Naive thymus-derived CD4-positive, alpha-beta T cell (primary cell): Measurements from ENCODE around the gene AKAP5. TPM values are rescaled to one million over a fixed set of nuclear protein-coding genes. Genes with fewer than 3 reads are reported as not detected.
A peak's percentile ranks its signal among the peaks of the same experiment; 100 is the strongest.
"Not testable (repeated sequence)": the region's sequence is repeated elsewhere in the genome, so short reads cannot be mapped to it uniquely, and the experiment has no call there.

Source experiments
- ATAC-seq: fragments of 150-1000 bp; cut with Tn5 transposase; 2 replicates; pipeline ENCODE4 v1.10.0; 2021; ENCODE audit warnings: mild to moderate bottlenecking, moderate library complexity
- CTCF ChIA-PET: fragments of 350-600 bp; sonication (Branson Sonifier 250); formaldehyde crosslinking; loops from one replicate; lab custom pipeline; 2021; ENCODE audit warnings: antibody characterized with exemption; lab: Charles Lee
- POLR2A ChIA-PET: fragments of 350-600 bp; sonication (Branson Sonifier 250); formaldehyde crosslinking; loops from one replicate; lab custom pipeline; 2021; ENCODE audit warnings: antibody characterized with exemption, inconsistent platforms; lab: Charles Lee
- DNase-seq, 9 donors: peaks; one replicate each; pipeline versions ENCODE4 v3.0.0 to v3.0.0-alpha.2; 2020 to 2022; ENCODE audit warnings: mixed read lengths in 1 of 9
- H3K27ac ChIP-seq: one replicate; pipeline ENCODE4 v1.7.0; 2013; ENCODE audit warnings: mild to moderate bottlenecking, low read depth, low read length, moderate library complexity
- H3K27me3 ChIP-seq, 2 donors: one replicate each; pipeline ENCODE4 v1.7.0; 2013; ENCODE audit warnings: low read length in 2 of 2, mild to moderate bottlenecking in 2 of 2, moderate library complexity in 2 of 2; ENCODE audit not compliant: control insufficient read depth in 2 of 2, insufficient read depth in 2 of 2
- H3K36me3 ChIP-seq, 3 experiments: 1 replicate in 2 of 3; 2 replicates in 1 of 3; pipeline ENCODE4 v1.7.0; 2013; ENCODE audit warnings: low read length in 3 of 3, mild to moderate bottlenecking in 3 of 3, moderate library complexity in 1 of 3; ENCODE audit not compliant: insufficient read depth in 3 of 3, control insufficient read depth in 2 of 3
- H3K4me1 ChIP-seq, 2 donors: one replicate each; pipeline ENCODE4 v1.7.0; 2013; ENCODE audit warnings: low read length in 2 of 2, mild to moderate bottlenecking in 2 of 2, moderate library complexity in 1 of 2; ENCODE audit not compliant: control insufficient read depth in 2 of 2, insufficient read depth in 2 of 2
- H3K4me3 ChIP-seq: 2 replicates; pipeline ENCODE4 v1.7.0; 2013; ENCODE audit warnings: mild to moderate bottlenecking, low read length
- H3K9me3 ChIP-seq, 3 experiments: 1 replicate in 2 of 3; 2 replicates in 1 of 3; pipeline ENCODE4 v1.7.0; 2013; ENCODE audit warnings: low read length in 3 of 3; ENCODE audit not compliant: control insufficient read depth in 2 of 3
- H3K27ac Mint-ChIP-seq, 9 donors: one replicate each; pipeline ENCODE4 v1.8.0; 2020 to 2022; ENCODE audit warnings: mixed read lengths in 9 of 9, mild to moderate bottlenecking in 8 of 9, moderate library complexity in 5 of 9, inconsistent platforms in 2 of 9
- H3K27me3 Mint-ChIP-seq, 5 donors: one replicate each; pipeline ENCODE4 v1.8.0; 2021 to 2022; ENCODE audit warnings: mixed read lengths in 5 of 5, mild to moderate bottlenecking in 1 of 5
- H3K36me3 Mint-ChIP-seq, 5 donors: one replicate each; pipeline ENCODE4 v1.8.0; 2020 to 2022; ENCODE audit warnings: mixed read lengths in 5 of 5, mild to moderate bottlenecking in 3 of 5, inconsistent platforms in 1 of 5
- H3K4me1 Mint-ChIP-seq, 7 donors: one replicate each; pipeline ENCODE4 v1.8.0; 2020 to 2022; ENCODE audit warnings: mixed read lengths in 7 of 7, mild to moderate bottlenecking in 3 of 7, inconsistent platforms in 1 of 7
- H3K4me3 Mint-ChIP-seq, 10 donors: one replicate each; pipeline ENCODE4 v1.8.0; 2020 to 2022; ENCODE audit warnings: mild to moderate bottlenecking in 10 of 10, mixed read lengths in 10 of 10, moderate library complexity in 6 of 10, inconsistent platforms in 2 of 10
- H3K9me3 Mint-ChIP-seq, 11 donors: one replicate each; pipeline ENCODE4 v1.8.0; 2020 to 2022; ENCODE audit warnings: mixed read lengths in 11 of 11, mild to moderate bottlenecking in 4 of 11, inconsistent platforms in 1 of 11, moderate library complexity in 1 of 11
- intact Hi-C, 2 donors: fragments of 100-400 bp; cut with micrococcal nuclease; formaldehyde crosslinking; loops; one replicate each; pipeline ENCODE4 v1.15.1; 2023
- polyA plus RNA-seq, 2 donors: library from polyadenylated mRNA; unstranded; fragments of 300-500 nt; fragmentation: Illumina TruSeq; gene quantifications; one replicate each; pipeline ENCODE4 v1.2.3, GENCODE V29; 2021
- total RNA-seq, 6 experiments: library from RNA in 5 of 6; stranded (reverse) in 5 of 6; gene quantifications; 1 replicate in 5 of 6; 2 replicates in 1 of 6; pipeline ENCODE4 v1.2.3 and lab custom pipeline; 2021 to 2026

Gene AKAP5
- total and polyA plus RNA-seq, 7 experiments from 2014 or later, result 0.03 to 1.7 (median 0.12) TPM; not detected in 1

DNA sequence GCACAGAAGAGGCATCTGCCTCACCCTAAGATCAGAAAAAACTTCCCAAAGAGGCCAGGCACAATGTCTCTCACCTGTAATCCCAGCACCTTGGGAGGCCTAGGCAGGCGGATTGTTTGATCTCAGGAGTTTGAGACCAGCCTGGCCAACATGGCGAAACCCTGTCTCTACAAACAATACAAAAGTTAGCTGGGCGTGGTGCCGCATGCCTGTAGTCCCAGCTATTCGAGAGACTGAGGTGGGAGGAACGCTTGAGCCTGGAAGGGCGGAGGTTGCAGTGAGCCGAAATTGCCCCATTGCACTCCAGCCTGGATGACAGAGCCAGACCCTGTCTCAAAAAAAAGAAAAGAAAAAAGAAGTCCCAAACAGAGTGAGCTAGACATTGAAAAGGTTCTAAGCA is 43.7 kb downstream of the AKAP5 start:
- ChIA-PET POLR2A (interaction anchor here (0.6 to 2.6 kb wide), 7 partner anchors 12 to 565 kb away, joined by 3 to 14 read pairs (median 3); no protein-coding TSS in a partner anchor), CTCF (interaction anchor here (0.6 to 5.5 kb wide), 8 partner anchors 11 to 585 kb away, joined by 3 to 40 read pairs (median 6); no protein-coding TSS in a partner anchor)
- H3K36me3 Mint-ChIP-seq, result peaks cover 0 to 24% (median 0%) of the 10 kb centered on the region in 5 donors
- DNase-seq, result no peak
- no peak for ATAC-seq
- no peak overlapping the region for H3K4me3 ChIP-seq
- peaks cover 47 to 56% of the 10 kb centered on the region in 2 donors for H3K4me1 ChIP-seq
- no peaks in the 10 kb centered on the region for H3K27me3 Mint-ChIP-seq
- peak overlapping the region in 9 of 10 donors; percentile 25 to 100 (median 61) for H3K4me3 Mint-ChIP-seq
- intact Hi-C loops, result no loop called here
- peaks cover 0 to 6% (median 0%) of the 10 kb centered on the region in 11 donors for H3K9me3 Mint-ChIP-seq
- H3K4me1 Mint-ChIP-seq, result peaks cover 67 to 89% (median 83%) of the 10 kb centered on the region in 7 donors
- H3K27ac Mint-ChIP-seq, result peak overlapping the region; percentile 28 to 99 (median 83)
- no peaks in the 10 kb centered on the region for H3K27me3 ChIP-seq
- no peaks in the 10 kb centered on the region for H3K9me3 ChIP-seq
- H3K27ac ChIP-seq, result peak overlapping the region; percentile 1
- H3K36me3 ChIP-seq, result no peaks in the 10 kb centered on the region

DNA sequence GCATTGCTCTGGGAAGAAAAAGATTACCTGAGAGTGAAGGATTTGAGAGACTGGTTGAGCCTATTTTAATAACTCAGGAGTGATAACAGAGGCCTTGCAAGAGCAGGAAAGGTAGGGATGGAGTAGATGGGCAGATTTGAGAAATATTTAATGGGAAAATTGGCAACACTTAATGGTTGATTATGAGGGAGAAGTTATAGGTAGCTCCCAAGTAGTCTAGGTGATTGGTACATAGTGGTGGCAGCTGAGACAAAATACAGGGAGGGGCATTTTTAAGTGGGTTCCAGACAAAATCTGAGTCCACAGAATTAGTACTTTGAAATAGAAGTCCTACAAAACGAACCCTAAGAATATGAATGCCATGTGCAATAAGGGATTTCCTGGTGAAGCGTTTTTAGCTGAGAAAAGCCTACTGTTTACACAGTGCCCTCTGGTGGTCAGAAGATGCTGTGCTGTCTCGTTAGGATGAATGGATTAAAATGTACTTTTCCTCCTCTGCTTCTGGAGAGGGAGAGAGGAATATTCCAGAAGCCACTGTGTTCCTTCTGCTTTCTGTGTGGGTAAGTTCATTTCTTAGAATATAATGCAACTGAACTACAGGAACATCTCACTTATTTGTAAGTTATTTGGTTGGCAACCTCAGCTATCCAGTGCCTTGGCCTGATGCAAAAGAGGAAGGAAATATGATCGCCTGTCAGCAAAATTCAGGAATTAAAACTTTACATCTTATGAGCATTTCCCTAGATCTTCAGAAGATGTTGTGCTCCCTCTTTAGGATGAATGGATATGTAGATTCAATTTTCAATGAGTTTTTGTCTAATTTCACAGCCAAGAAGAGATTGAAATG is 45.7 kb downstream of the AKAP5 start:
- POLR2A ChIA-PET, result interaction anchor here (0.5 to 4.3 kb wide), 12 partner anchors 9 to 167 kb away, joined by 3 to 37 read pairs (median 4); partner anchors contain the start of genes AKAP5 and HSPA2
- H3K4me3 Mint-ChIP-seq, result peak overlapping the region; percentile 18 to 92 (median 65)
- CTCF ChIA-PET, result interaction anchor here (0.6 to 5.5 kb wide), 21 partner anchors 8 to 208 kb away, joined by 3 to 40 read pairs (median 5); partner anchors contain the start of gene AKAP5
- no peaks in the 10 kb centered on the region for H3K27me3 Mint-ChIP-seq
- H3K9me3 Mint-ChIP-seq, result no peaks in the 10 kb centered on the region
- H3K4me1 Mint-ChIP-seq, result peaks cover 60 to 96% (median 90%) of the 10 kb centered on the region in 7 donors
- no peaks in the 10 kb centered on the region for H3K9me3 ChIP-seq
- H3K27me3 ChIP-seq, result no peaks in the 10 kb centered on the region
- DNase-seq (peak in 8 of 9 donors; percentile 50 to 73 (median 68)), ATAC-seq (peak; percentile 87)
- intact Hi-C loops, result loop anchor here (1.0 to 2.0 kb wide), 8 partner anchors 8 to 167 kb away; partner anchors contain the start of genes AKAP5 (in 2 of the 2) and ZBTB25 (in 2 of the 2)
- peak overlapping the region; percentile 64 to 99 (median 91) for H3K27ac Mint-ChIP-seq
- H3K27ac ChIP-seq, result peak overlapping the region; percentile 57
- H3K36me3 Mint-ChIP-seq, result peaks cover 0 to 15% (median 0%) of the 10 kb centered on the region in 5 donors
- no peaks in the 10 kb centered on the region for H3K36me3 ChIP-seq
- H3K4me3 ChIP-seq, result no peak overlapping the region
- H3K4me1 ChIP-seq, result peaks cover 60 to 61% of the 10 kb centered on the region in 2 donors

DNA sequence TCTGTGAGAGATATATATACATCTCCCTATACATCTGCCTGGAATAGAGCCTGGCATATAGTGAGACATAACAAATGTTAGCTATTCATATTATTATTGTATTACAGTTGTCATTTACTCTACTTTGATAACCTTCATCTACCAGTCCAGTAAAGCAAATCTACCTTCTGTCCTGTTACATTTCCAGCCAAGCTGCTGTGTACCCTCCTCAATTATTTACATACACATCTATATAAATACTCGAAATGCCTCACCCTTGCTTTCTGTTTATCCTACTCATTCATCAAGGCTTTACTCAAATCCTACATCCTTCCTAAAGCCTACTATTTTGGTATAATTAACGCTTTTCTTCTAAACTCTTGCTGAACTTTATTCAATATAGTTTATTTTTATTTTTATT is 48.0 kb downstream of the AKAP5 start:
- POLR2A ChIA-PET, result interaction anchor here (1.0 to 4.3 kb wide), 2 partner anchors 8 to 12 kb away, joined by 3 to 37 read pairs; partner anchors contain the start of gene ZBTB1
- ATAC-seq (no peak), DNase-seq (no peak)
- Histone ChIP-seq H3K9me3 (no peaks in the 10 kb centered on the region), H3K4me3 (no peak overlapping the region), H3K27me3 (no peaks in the 10 kb centered on the region), H3K27ac (no peak overlapping the region), H3K4me1 (peaks cover 45 to 57% of the 10 kb centered on the region in 2 donors), H3K36me3 (no peaks in the 10 kb centered on the region)
- CTCF ChIA-PET, result interaction anchor here (1.4 to 5.5 kb wide), 3 partner anchors 20 to 34 kb away, joined by 4 to 33 read pairs (median 4); no protein-coding TSS in a partner anchor
- intact Hi-C loops, result no loop called here
- no peaks in the 10 kb centered on the region for H3K27me3 Mint-ChIP-seq
- no peaks in the 10 kb centered on the region for H3K9me3 Mint-ChIP-seq
- peaks cover 51 to 94% (median 90%) of the 10 kb centered on the region in 7 donors for H3K4me1 Mint-ChIP-seq
- H3K4me3 Mint-ChIP-seq, result no peak overlapping the region
- peaks cover 0 to 5% (median 0%) of the 10 kb centered on the region in 5 donors for H3K36me3 Mint-ChIP-seq
- peak overlapping the region in 1 of 9 donors; percentile 27 for H3K27ac Mint-ChIP-seq

DNA sequence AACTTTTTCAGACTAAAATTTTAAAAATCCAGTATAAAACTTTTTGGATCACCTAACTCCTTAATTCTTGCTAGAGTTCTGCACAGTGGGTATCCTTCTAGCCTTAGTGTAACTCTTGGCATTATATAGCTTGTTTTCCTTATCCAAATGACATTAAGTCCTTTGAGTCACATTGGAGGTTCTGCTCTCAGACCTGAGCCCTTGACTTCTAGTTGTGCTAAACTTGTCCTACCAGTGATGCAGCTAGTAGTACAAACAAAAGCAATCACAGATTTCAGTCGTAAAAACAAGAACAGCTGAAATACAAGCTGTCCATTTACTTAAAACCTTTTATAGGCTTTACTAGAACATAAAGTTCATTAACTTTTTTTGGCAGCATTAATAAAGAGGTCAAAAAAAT is 49.8 kb downstream of the AKAP5 start:
- H3K36me3 Mint-ChIP-seq, result no peaks in the 10 kb centered on the region
- intact Hi-C loops, result no loop called here
- H3K27ac Mint-ChIP-seq, result no peak overlapping the region
- no peak overlapping the region for H3K4me3 ChIP-seq
- no peaks in the 10 kb centered on the region for H3K36me3 ChIP-seq
- no peak for ATAC-seq
- peaks cover 35 to 45% of the 10 kb centered on the region in 2 donors for H3K4me1 ChIP-seq
- H3K27ac ChIP-seq, result no peak overlapping the region
- H3K4me3 Mint-ChIP-seq, result no peak overlapping the region
- CTCF ChIA-PET, result interaction anchor here (0.6 to 2.7 kb wide), 6 partner anchors 25 to 149 kb away, joined by 3 to 11 read pairs (median 4); no protein-coding TSS in a partner anchor
- no peak for DNase-seq
- H3K9me3 ChIP-seq, result no peaks in the 10 kb centered on the region
- no peaks in the 10 kb centered on the region for H3K27me3 ChIP-seq
- POLR2A ChIA-PET, result interaction anchor here (1.6 to 1.9 kb wide), 4 partner anchors 10 to 27 kb away, joined by 3 to 8 read pairs (median 5); partner anchors contain the start of genes HSPA2 and ZBTB1
- H3K4me1 Mint-ChIP-seq, result peaks cover 40 to 84% (median 75%) of the 10 kb centered on the region in 7 donors
- no peaks in the 10 kb centered on the region for H3K9me3 Mint-ChIP-seq
- H3K27me3 Mint-ChIP-seq, result no peaks in the 10 kb centered on the region

DNA sequence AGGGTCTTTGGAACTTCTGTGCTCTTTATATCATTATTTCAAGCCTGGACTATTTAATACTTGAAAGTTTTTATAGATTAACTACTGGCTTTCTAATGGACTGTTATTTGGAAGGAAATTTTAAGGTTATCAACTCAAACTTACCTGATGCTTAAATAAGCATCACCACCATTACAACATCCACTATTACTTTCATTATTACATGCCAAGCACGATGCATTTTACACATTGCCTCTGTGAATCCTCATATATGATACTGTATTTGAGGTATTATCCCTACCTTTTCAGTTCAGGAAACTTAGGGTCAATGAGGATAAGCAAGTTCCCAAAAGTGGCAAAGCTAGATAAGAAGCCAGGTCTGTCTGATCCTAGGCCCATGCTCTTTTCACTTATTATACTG is 51.7 kb downstream of the AKAP5 start:
- no peak overlapping the region for H3K27ac ChIP-seq
- DNase-seq (no peak), ATAC-seq (no peak)
- no peak overlapping the region for H3K4me3 ChIP-seq
- peaks cover 32 to 76% (median 70%) of the 10 kb centered on the region in 7 donors for H3K4me1 Mint-ChIP-seq
- ChIA-PET POLR2A (no interaction called here), CTCF (interaction anchor here (1.0 kb wide), 1 partner anchor 72 kb away, joined by 3 read pairs; no protein-coding TSS in a partner anchor)
- H3K27me3 Mint-ChIP-seq, result no peaks in the 10 kb centered on the region
- H3K27me3 ChIP-seq, result no peaks in the 10 kb centered on the region
- H3K36me3 ChIP-seq, result peaks cover 0 to 8% (median 7%) of the 10 kb centered on the region in 3 experiments
- peaks cover 26% of the 10 kb centered on the region in 2 donors for H3K4me1 ChIP-seq
- no peaks in the 10 kb centered on the region for H3K9me3 ChIP-seq
- peak overlapping the region in 2 of 9 donors; percentile 40 to 56 for H3K27ac Mint-ChIP-seq
- H3K36me3 Mint-ChIP-seq, result peaks cover 0 to 3% (median 0%) of the 10 kb centered on the region in 5 donors
- no peaks in the 10 kb centered on the region for H3K9me3 Mint-ChIP-seq
- intact Hi-C loops, result no loop called here
- H3K4me3 Mint-ChIP-seq, result peak overlapping the region in 4 of 10 donors; percentile 21 to 41 (median 30)

DNA sequence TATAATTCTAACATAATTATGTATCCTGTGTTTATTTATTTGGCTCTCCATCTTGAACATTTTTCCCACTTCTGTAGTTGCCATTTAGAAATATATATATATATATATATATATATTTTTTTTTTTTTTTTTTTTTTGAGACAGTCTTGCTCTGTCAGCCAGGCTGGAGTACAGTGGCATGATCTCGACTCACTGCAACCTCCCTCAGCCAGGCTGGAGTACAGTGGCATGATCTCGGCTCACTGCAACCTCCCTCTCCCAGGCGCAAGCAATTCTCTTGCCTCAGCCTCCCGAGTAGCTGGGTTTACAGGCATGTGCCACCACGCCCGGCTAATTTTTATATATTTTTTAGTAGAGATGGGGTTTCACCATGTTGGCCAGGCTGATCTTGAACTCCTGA is 52.4 kb downstream of the AKAP5 start:
- Histone ChIP-seq H3K4me1 (peaks cover 23% of the 10 kb centered on the region in 2 donors), H3K36me3 (peaks cover 0 to 14% (median 13%) of the 10 kb centered on the region in 3 experiments)
- ATAC-seq, H3K36me3 Mint-ChIP-seq, H3K9me3 Mint-ChIP-seq, intact Hi-C loops, H3K27me3 ChIP-seq, H3K27ac ChIP-seq, H3K4me3 ChIP-seq, H3K27me3 Mint-ChIP-seq, H3K9me3 ChIP-seq, DNase-seq, CTCF ChIA-PET: not testable (repeated sequence)
- POLR2A ChIA-PET, result interaction anchor here (0.6 kb wide), 1 partner anchor 418 kb away, joined by 3 read pairs; no protein-coding TSS in a partner anchor
- H3K27ac Mint-ChIP-seq, result peak overlapping the region in 1 of 9 donors; percentile 40
- H3K4me1 Mint-ChIP-seq, result peaks cover 28 to 69% (median 63%) of the 10 kb centered on the region in 7 donors
- H3K4me3 Mint-ChIP-seq, result peak overlapping the region in 2 of 10 donors; percentile 23 to 29
